ENCODE measurements around the gene LPP. TPM values are rescaled to one million over a fixed set of nuclear protein-coding genes. Genes with fewer than 3 reads are reported as not detected.

Gene LPP
- total and polyA plus RNA-seq, 10 of the 15 experiments (the other 5 are each of a cell fraction or from before 2014, with no cell fraction given), result under 0.01 to 0.62 (median 0.03) TPM

- no peaks in the 10 kb centered on the region for H3K4me1 ChIP-seq (ENCODE audit: control insufficient read depth, insufficient read depth, low read length)
- H4K20me1 ChIP-seq (ENCODE audit: control insufficient read depth, insufficient read depth), result no peaks in the 10 kb centered on the region
- H3K9ac ChIP-seq (ENCODE audit: control insufficient read depth, insufficient read depth, low read length), result no peak overlapping the region
- no peak overlapping the region for H3K4me3 ChIP-seq
- H3K36me3 ChIP-seq (ENCODE audit: control insufficient read depth in 2 of 2, insufficient read depth in 2 of 2, low read length in 1 of 2), result no peaks in the 10 kb centered on the region
- no TSS peak for BruUV-seq (replicated peaks)
- ChIA-PET POLR2A (no interaction called here), RAD21 (ENCODE audit: unreplicated experiment) (no interaction called here), SMC1A (ENCODE audit: uncharacterized antibody, unreplicated experiment) (interaction anchor here (1.2 kb wide), 1 partner anchor 920 kb away, joined by 3 read pairs; no protein-coding TSS in a partner anchor), CTCF (no interaction called here)
- H2AFZ ChIP-seq (ENCODE audit: control insufficient read depth, low read depth, low read length), result no peak overlapping the region
- no peak overlapping the region for H3K4me2 ChIP-seq (ENCODE audit: control insufficient read depth, insufficient read depth)
- in situ Hi-C loops (cut with MboI) (no loop called here), intact Hi-C loops (cut with micrococcal nuclease; ENCODE audit: unreplicated experiment) (loop anchor here (10.0 kb wide), 1 partner anchor 916 kb away; the partner anchor contains the start of gene BCL6)
- no peaks in the 10 kb centered on the region; a peak in 2 of 4 replicates for H3K27me3 ChIP-seq (replicated peaks in 1 of 2; ENCODE audit: control insufficient read depth in 2 of 2, insufficient read depth in 2 of 2, low read length in 1 of 2)
- no peaks in the 10 kb centered on the region for H3K9me3 ChIP-seq (replicated peaks; ENCODE audit: control insufficient read depth, insufficient read depth, low read length)
- ATAC-seq (no peak), FAIRE-seq (no peak), DNase-seq (ENCODE audit: low read depth, low spot score) (no peak)
- 12% methylated on average over 1 of the region's 1 CpG for WGBS (ENCODE audit: insufficient coverage, insufficient replicate concordance, low lambda C conversion rate, missing lambda C conversion rate)
- no peaks in the 10 kb centered on the region for H3K79me2 ChIP-seq (ENCODE audit: control insufficient read depth, insufficient read depth, low read length)
- H3K27ac ChIP-seq (ENCODE audit: control insufficient read depth, insufficient read depth), result no peak overlapping the region
- TF ChIP-seq CBFB (IDR thresholded peaks at IDR 0.05; ENCODE audit: low read depth) (no peak), HDAC2 (IDR thresholded peaks at IDR 0.05) (no peak), ZBTB4 (CRISPR knock-in tag; IDR thresholded peaks at IDR 0.05) (no peak), MLLT1 (IDR thresholded peaks at IDR 0.05) (no peak), NR2C2 (IDR thresholded peaks at IDR 0.05; ENCODE audit: borderline replicate concordance, control insufficient read depth, insufficient read length, low read depth) (no peak), BCLAF1 (IDR thresholded peaks at IDR 0.05) (no peak)
These were observed 506.5 kb downstream of the LPP start for GRCh38 chr3:188660415-188660814.

All from GM12878 (cell line).